Epidermal melanocyte (primary cell): ENCODE results near the gene KCNJ11.

Experiments
- DNase-seq: peaks from one replicate; pipeline ENCODE4 v3.0.0; 2011; ENCODE audit warnings: low spot score; ENCODE audit not compliant: insufficient read length

Gene KCNJ11

GRCh38 chr11:17366495-17366894 lies 22.0 kb downstream of the KCNJ11 start:
- no peak for DNase-seq

GRCh38 chr11:17354601-17354991 lies 33.9 kb downstream of the KCNJ11 start:
- peak; percentile 81 for DNase-seq

GRCh38 chr11:17353821-17354600 lies 34.4 kb downstream of the KCNJ11 start:
- DNase-seq: no peak

- no peak for DNase-seq
These were observed 35.3 kb downstream of the KCNJ11 start for GRCh38 chr11:17352950-17353820.

GRCh38 chr11:17351510-17352176 lies 36.8 kb downstream of the KCNJ11 start, which contains the start of gene NCR3LG1:
Gene NCR3LG1, plus strand, starts transcription at chr11:17351800. Its CDS starts 170 bp downstream, at chr11:17351970.
- no peak for DNase-seq

- no peak for DNase-seq
These were observed 37.3 kb downstream of the KCNJ11 start for GRCh38 chr11:17351172-17351509.

GRCh38 chr11:17350455-17351171 lies 37.8 kb downstream of the KCNJ11 start:
- DNase-seq: no peak

GRCh38 chr11:17347676-17348075 lies 40.8 kb downstream of the KCNJ11 start:
- DNase-seq: no peak

- DNase-seq: peak; percentile 21
These were observed 44.6 kb downstream of the KCNJ11 start for GRCh38 chr11:17343907-17344306.

GRCh38 chr11:17343257-17343656 lies 45.2 kb downstream of the KCNJ11 start:
- no peak for DNase-seq
